GM12878 (cell line): ENCODE data around the gene RYR2. TPM values are rescaled to one million over a fixed set of nuclear protein-coding genes. Genes with fewer than 3 reads are reported as not detected.

Experiments used
- ATAC-seq: fragments of 200-7000 bp; cut with Tn5 transposase; 3 replicates; pipeline ENCODE4 v1.9.1; 2020; ENCODE audit warnings: mild to moderate bottlenecking, moderate library complexity
- BruUV-seq: library from RNA; stranded (reverse); fragments of 400-500 nt; replicated peaks from 2 replicates; lab custom pipeline; 2021; lab: Mats Ljungman, UMichigan
- CTCF ChIA-PET: fragments of 300-600 bp; sonication (Branson Sonifier 250); formaldehyde crosslinking; extraction: SDS; loops from one replicate; lab custom pipeline; 2021; ENCODE audit warnings: inconsistent platforms; lab: Yijun Ruan, JAX
- POLR2A ChIA-PET: fragments of 350-600 bp; formaldehyde crosslinking; extraction: SDS; loops from one replicate; lab custom pipeline; 2021; ENCODE audit warnings: inconsistent platforms; lab: Charles Lee
- RAD21 ChIA-PET: fragments of 300-600 bp; sonication (Branson Sonifier 250); formaldehyde crosslinking; loops from one replicate; lab custom pipeline; 2023; ENCODE audit warnings: antibody characterized with exemption; ENCODE audit not compliant: unreplicated experiment; lab: Charles Lee
- SMC1A ChIA-PET: fragments of 300-600 bp; sonication (Branson Sonifier 250); formaldehyde crosslinking; loops from one replicate; lab custom pipeline; 2023; ENCODE audit not compliant: unreplicated experiment, uncharacterized antibody; lab: Charles Lee
- DNase-seq: peaks from one replicate; pipeline ENCODE4 v3.0.0-alpha.2; 2011; ENCODE audit warnings: low read depth, low spot score
- FAIRE-seq: peaks from 3 replicates; lab custom pipeline; 2011; peaks lifted over from hg19 to GRCh38; lab: Jason Lieb, UNC
- H2AFZ ChIP-seq: 2 replicates; pipeline ENCODE4 v1.6.0; 2011; ENCODE audit warnings: low read depth, low read length, control low read depth; ENCODE audit not compliant: control insufficient read depth
- H3K27ac ChIP-seq: 2 replicates; pipeline ENCODE4 v1.5.1; 2011; ENCODE audit warnings: control low read depth; ENCODE audit not compliant: control insufficient read depth, insufficient read depth
- H3K27me3 ChIP-seq, 2 experiments: replicated peaks in 1 of 2; 2 replicates each; pipeline versions ENCODE4 v1.6.0 to v1.6.1; 2011; ENCODE audit warnings: low read length in 1 of 2; ENCODE audit not compliant: control insufficient read depth in 2 of 2, insufficient read depth in 2 of 2
- H3K36me3 ChIP-seq, 2 experiments: 2 replicates each; pipeline ENCODE4 v1.5.1; 2011; ENCODE audit warnings: low read length in 1 of 2; ENCODE audit not compliant: control insufficient read depth in 2 of 2, insufficient read depth in 2 of 2
- H3K4me1 ChIP-seq: 2 replicates; pipeline ENCODE4 v1.6.1; 2011; ENCODE audit warnings: mild to moderate bottlenecking, low read length, moderate library complexity, mixed read lengths; ENCODE audit not compliant: control insufficient read depth, insufficient read depth
- H3K4me2 ChIP-seq: 2 replicates; pipeline ENCODE4 v1.6.0; 2011; ENCODE audit warnings: control low read depth; ENCODE audit not compliant: control insufficient read depth, insufficient read depth
- H3K4me3 ChIP-seq: fragments of 200-600 bp; sonication (generic); 2 replicates; pipeline ENCODE4 v1.5.1; 2016
- H3K79me2 ChIP-seq: 2 replicates; pipeline ENCODE4 v1.6.0; 2011; ENCODE audit warnings: low read length; ENCODE audit not compliant: control insufficient read depth, insufficient read depth
- H3K9ac ChIP-seq: 2 replicates; pipeline ENCODE4 v1.8.0; 2011; ENCODE audit warnings: low read length, control low read depth, mixed read lengths; ENCODE audit not compliant: control insufficient read depth, insufficient read depth
- H3K9me3 ChIP-seq: replicated peaks from 3 replicates; pipeline ENCODE4 v1.5.1; 2011; ENCODE audit warnings: mild to moderate bottlenecking, low read length; ENCODE audit not compliant: control insufficient read depth, insufficient read depth
- H4K20me1 ChIP-seq: 2 replicates; pipeline ENCODE4 v1.6.0; 2011; ENCODE audit not compliant: control insufficient read depth, insufficient read depth
- CUX1 ChIP-seq: IDR thresholded peaks from 2 replicates; pipeline ENCODE4 v1.6.1; 2012; ENCODE audit warnings: improper control_type of control experiment, low read depth, low read length; ENCODE audit not compliant: insufficient replicate concordance
- E2F8 ChIP-seq: fragments of 450-650 bp; IDR thresholded peaks from 2 replicates; pipeline ENCODE4 v1.6.1; 2018; ENCODE audit warnings: mild to moderate bottlenecking, low read depth, moderate library complexity; ENCODE audit not compliant: partially characterized antibody
- IRF3 ChIP-seq: fragments of 450-650 bp; IDR thresholded peaks from 2 replicates; pipeline ENCODE4 v1.6.1; 2014; ENCODE audit warnings: mild to moderate bottlenecking
- JUNB ChIP-seq: IDR thresholded peaks from 2 replicates; pipeline ENCODE4 v1.6.1; 2016; ENCODE audit warnings: antibody characterized with exemption, mild to moderate bottlenecking
- REST ChIP-seq: IDR thresholded peaks from 2 replicates; pipeline ENCODE4 v1.6.1; 2012; ENCODE audit warnings: mild to moderate bottlenecking, low read depth, low read length
- SIN3A ChIP-seq: IDR thresholded peaks from 2 replicates; pipeline ENCODE4 v1.6.1; 2012; ENCODE audit warnings: low read depth, low read length, improper control_type of control experiment
- STAT3 ChIP-seq: IDR thresholded peaks from 2 replicates; pipeline ENCODE4 v1.6.1; 2011; ENCODE audit warnings: low read depth, low read length, improper control_type of control experiment
- TAF1 ChIP-seq: IDR thresholded peaks from 2 replicates; pipeline ENCODE4 v1.6.1; 2011; ENCODE audit warnings: mild to moderate bottlenecking, low read depth, low read length, borderline replicate concordance
- WRNIP1 ChIP-seq: IDR thresholded peaks from 2 replicates; pipeline ENCODE4 v1.6.1; 2011; ENCODE audit warnings: low read depth, low read length, improper control_type of control experiment, borderline replicate concordance
- ZNF274 ChIP-seq: IDR thresholded peaks from one replicate; pipeline ENCODE4 v1.8.0; 2011; ENCODE audit not compliant: insufficient read length, insufficient read depth
- WGBS: methylation state at CpG from one replicate; pipeline ENCODE4 v1.1.6; 2016; ENCODE audit warnings: low lambda C conversion rate; ENCODE audit not compliant: insufficient replicate concordance, insufficient coverage; ENCODE audit errors: missing lambda C conversion rate; 5-methylcytosine and 5-hydroxymethylcytosine counted together
- in situ Hi-C: fragments of 300-500 bp; cut with MboI; formaldehyde crosslinking; loops from 9 replicates; pipeline ENCODE4 v1.14.3; 2018; ENCODE audit warnings: mixed read lengths
- intact Hi-C: fragments of 100-400 bp; cut with micrococcal nuclease; formaldehyde crosslinking; loops from one replicate; pipeline ENCODE4 v1.14.2; 2022; ENCODE audit not compliant: unreplicated experiment
- polyA plus RNA-seq, 11 experiments: library from polyadenylated mRNA; depleted of rRNA in 4 of 11; unstranded in 6 of 11; stranded (reverse) in 5 of 11; fragments of >200 nt; fragmentation: Nextera tagmentation in 4 of 11; fragmentation: Illumina TruSeq in 1 of 11; extraction: Ambion mirVana in 4 of 11; extraction: Trizol in 1 of 11; gene quantifications; 1 replicate in 1 of 11; 2 replicates in 10 of 11; pipeline versions ENCODE4 v1.2.1 to v1.2.3, GENCODE V29; 2011 to 2016; ENCODE audit warnings: inconsistent platforms in 2 of 11, missing spikeins in 2 of 11, low read depth in 1 of 11
- total RNA-seq, 4 experiments: library from RNA; depleted of rRNA in 3 of 4; stranded (reverse); fragments of >200 nt in 3 of 4; fragmentation: Illumina TruSeq in 1 of 4; extraction: Trizol in 1 of 4; gene quantifications; 2 replicates each; pipeline versions ENCODE4 v1.2.1 to v1.2.3, GENCODE V29; 2013 to 2021

RYR2 gene
- total and polyA plus RNA-seq, 10 of the 15 experiments (the other 5 are each of a cell fraction or from before 2014, with no cell fraction given): 0.01 to 0.04 TPM; not detected in 8

- TF ChIP-seq REST: no peak
- no peak for TF ChIP-seq CUX1
Observed at GRCh38 chr1:237383791-237384190, 341.8 kb downstream of the RYR2 start (continued).

GRCh38 chr1:237384213-237384612, 342.2 kb downstream of the RYR2 start:
- ChIA-PET POLR2A (no interaction called here), RAD21 (no interaction called here), SMC1A (no interaction called here), CTCF (no interaction called here)
- H3K4me3 ChIP-seq: no peak overlapping the region
- ATAC-seq (no peak), DNase-seq (no peak), FAIRE-seq (no peak)
- H3K4me1 ChIP-seq: no peaks in the 10 kb centered on the region
- H3K9ac ChIP-seq: no peak overlapping the region
- no peaks in the 10 kb centered on the region for H3K9me3 ChIP-seq
- 61% methylated on average over 6 of the region's 6 CpGs for WGBS
- no peak overlapping the region for H2AFZ ChIP-seq
- no peaks in the 10 kb centered on the region for H3K79me2 ChIP-seq
- H3K27ac ChIP-seq: no peak overlapping the region
- no peaks in the 10 kb centered on the region for H3K36me3 ChIP-seq
- no peak overlapping the region for H3K4me2 ChIP-seq
- no TSS peak for BruUV-seq
- H4K20me1 ChIP-seq: no peaks in the 10 kb centered on the region
- in situ Hi-C loops: loop anchor here (10.0 kb wide), 2 partner anchors 629 to 1279 kb away; no protein-coding TSS in a partner anchor
- intact Hi-C loops: no loop called here
- no peaks in the 10 kb centered on the region for H3K27me3 ChIP-seq
- TF ChIP-seq ZNF274: no peak
- no peak for TF ChIP-seq WRNIP1
- no peak for TF ChIP-seq STAT3
- TF ChIP-seq JUNB: no peak
- TF ChIP-seq E2F8: no peak
- TF ChIP-seq TAF1: no peak
- no peak for TF ChIP-seq SIN3A
- no peak for TF ChIP-seq IRF3
